HG02884 (cell line): ENCODE data around the gene WNT3A.
A peak's percentile ranks its signal among the peaks of the same experiment; 100 is the strongest.

ENCODE experiments used
- ATAC-seq: cut with Tn5 transposase; IDR thresholded peaks from one replicate; pipeline ENCODE4 v1.9.1; 2021; ENCODE audit warnings: mild to moderate bottlenecking, moderate library complexity; ENCODE audit not compliant: unreplicated experiment

Gene WNT3A

GRCh38 chr1:227999056-227999930, 7.5 kb upstream of the WNT3A start:
- ATAC-seq, result peak; percentile 83

- ATAC-seq, result no peak
Measured at GRCh38 chr1:228000416-228000815, 6.4 kb upstream of the WNT3A start.

GRCh38 chr1:228000836-228001563, 5.8 kb upstream of the WNT3A start:
- ATAC-seq, result no peak

DNA sequence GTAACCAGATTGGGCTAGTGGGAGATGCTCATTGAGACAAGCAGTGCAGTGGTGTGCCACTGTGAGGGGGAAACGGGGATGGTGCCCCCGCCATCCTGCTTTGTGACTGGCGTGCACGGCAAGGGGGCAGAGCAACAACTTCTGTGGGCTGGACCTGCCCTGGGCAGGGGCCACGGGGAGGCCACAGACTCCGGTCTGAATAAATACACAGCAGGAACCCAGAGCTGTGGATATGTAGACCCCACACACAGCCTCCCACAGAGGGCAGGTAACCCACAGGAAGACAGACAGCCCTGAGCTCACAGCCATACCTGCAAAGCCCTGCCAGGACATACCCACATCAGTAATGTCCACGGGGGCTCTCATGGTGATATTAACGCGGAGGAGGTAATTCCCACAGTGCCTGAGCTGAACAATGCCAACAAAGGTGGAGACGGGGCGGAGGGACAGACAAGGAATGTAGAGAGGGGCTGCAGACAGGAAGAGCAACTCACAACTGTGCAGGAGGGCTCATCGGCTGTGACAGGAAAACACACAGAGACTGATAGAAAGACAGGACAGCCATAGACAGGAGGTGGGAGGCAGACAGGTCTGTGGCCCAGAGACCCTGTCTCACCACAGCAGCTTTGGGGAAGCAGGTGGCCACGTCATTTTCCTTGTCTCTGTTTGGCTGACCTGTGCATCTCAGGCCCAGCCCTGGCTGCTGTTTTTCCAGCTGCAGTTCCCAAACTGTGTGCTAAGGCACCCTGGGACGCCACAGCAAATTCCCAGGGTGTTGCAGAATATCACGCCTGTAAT, 4.9 kb upstream of the WNT3A start:
- ATAC-seq, result no peak

GRCh38 chr1:228002792-228003191, 4.0 kb upstream of the WNT3A start:
- no peak for ATAC-seq

DNA sequence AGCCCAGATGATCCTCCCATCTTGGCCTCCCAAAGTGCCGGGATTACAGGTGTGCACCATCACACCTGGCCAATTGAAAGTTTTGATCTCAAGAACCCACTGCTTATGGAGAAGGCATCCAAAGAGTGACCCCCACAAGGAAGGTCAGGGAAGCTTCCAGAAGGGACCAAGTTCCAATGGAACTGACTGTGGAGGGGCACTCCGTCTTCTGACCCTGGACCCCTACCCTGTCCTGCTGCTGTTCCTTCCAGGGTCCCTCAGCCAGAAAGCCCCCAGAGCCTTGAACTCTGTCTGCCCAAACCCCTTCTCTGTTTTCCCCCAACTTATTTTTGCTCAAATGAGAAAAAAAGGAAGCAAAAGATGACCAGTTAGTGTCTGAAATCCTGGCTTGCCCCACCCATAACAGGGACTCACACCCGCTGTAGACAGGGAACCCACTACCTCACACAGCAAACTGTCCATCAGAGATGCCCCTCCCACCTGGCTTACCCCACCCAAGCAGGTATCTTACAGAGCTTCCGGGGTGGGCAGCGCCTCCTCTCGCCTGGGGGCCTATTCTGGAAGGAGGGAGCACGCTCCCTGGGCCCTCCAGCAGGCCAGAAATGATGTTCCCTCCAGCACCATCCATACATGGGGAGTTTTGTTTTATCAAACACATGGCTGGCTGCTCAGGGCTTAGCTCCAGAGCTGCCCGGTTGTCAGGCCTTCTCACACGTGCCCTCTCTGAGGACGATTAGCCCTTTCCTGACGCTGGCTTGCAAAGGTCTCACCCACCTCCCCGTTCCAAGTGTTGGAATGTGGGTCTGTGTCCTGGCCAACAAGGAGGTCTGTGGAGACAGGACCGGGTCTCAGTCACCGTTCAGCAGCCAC, 3.1 kb upstream of the WNT3A start:
- no peak for ATAC-seq

- no peak for ATAC-seq
Measured at GRCh38 chr1:228004331-228004855, 2.4 kb upstream of the WNT3A start.

DNA sequence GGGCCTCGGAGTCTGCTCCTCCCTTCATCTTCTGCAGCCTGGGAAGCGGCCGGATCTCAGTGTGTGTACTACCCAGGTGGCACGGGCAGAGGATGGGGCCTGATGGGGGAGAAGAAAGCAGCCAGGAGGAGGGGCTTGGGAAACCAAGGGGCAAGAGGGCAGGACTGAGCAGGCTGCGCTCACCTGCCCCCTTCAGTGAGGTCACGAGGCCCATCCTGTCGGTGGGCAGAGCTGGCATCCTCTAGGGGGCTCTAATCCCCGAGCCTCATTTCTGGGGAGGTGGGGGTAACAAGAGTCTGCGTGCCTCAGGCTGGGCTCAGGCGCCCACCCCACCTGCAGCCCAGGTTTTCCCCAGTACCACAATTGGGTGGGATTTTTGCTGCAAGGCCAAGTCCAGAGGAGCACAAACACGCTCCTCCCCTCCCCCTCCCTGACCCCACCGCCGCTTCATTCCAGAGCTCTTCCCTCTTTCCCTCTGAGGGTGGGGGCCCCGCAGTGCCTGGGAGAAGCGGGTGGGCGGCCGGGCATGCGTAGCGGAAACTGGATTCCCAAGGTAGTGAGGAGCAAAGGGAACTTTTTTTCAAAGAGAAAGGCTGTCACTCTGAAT, 1.8 kb upstream of the WNT3A start:
- no peak for ATAC-seq

GRCh38 chr1:228005511-228006033, 1.2 kb upstream of the WNT3A start:
- no peak for ATAC-seq

- no peak for ATAC-seq
Measured at GRCh38 chr1:228006034-228006785, 588 bp upstream of the WNT3A start.

DNA sequence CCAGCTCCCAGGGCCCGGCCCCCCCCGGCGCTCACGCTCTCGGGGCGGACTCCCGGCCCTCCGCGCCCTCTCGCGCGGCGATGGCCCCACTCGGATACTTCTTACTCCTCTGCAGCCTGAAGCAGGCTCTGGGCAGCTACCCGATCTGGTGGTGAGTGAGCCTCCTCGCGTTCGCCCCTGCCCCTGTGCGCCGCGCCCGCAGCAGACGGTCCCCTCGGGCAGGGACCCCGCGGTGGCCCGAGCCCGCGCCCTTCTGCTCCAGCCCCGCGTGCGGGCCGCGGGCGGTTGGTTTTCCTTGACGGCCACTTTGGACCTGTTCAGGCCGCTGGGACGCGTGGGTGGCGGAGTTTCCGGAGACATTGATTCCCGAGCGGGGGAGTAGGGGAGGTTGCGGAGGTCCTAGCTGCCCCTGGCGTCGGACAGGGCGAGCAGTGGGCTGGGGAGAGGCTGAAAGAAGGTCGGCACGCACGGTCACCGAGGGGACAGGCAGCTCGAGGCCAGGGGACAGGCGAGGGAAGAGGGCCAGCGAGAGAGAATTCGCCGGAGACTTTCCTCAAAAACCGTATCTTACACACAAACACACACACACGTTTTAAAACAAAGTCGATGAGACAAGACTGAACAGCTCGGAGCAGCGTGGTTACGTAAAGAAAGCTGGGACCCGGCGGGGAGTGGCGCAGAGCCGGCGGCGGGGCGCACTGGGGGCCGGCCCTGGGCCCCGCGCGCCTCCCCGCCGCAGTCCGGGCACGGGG, 427 bp downstream of the WNT3A start:
- ATAC-seq, result no peak

GRCh38 chr1:228007801-228008341, 1.1 kb downstream of the WNT3A start:
- no peak for ATAC-seq

GRCh38 chr1:228008391-228009115, 1.8 kb downstream of the WNT3A start:
- no peak for ATAC-seq

- ATAC-seq, result no peak
Measured at GRCh38 chr1:228009116-228009827, 2.5 kb downstream of the WNT3A start.

DNA sequence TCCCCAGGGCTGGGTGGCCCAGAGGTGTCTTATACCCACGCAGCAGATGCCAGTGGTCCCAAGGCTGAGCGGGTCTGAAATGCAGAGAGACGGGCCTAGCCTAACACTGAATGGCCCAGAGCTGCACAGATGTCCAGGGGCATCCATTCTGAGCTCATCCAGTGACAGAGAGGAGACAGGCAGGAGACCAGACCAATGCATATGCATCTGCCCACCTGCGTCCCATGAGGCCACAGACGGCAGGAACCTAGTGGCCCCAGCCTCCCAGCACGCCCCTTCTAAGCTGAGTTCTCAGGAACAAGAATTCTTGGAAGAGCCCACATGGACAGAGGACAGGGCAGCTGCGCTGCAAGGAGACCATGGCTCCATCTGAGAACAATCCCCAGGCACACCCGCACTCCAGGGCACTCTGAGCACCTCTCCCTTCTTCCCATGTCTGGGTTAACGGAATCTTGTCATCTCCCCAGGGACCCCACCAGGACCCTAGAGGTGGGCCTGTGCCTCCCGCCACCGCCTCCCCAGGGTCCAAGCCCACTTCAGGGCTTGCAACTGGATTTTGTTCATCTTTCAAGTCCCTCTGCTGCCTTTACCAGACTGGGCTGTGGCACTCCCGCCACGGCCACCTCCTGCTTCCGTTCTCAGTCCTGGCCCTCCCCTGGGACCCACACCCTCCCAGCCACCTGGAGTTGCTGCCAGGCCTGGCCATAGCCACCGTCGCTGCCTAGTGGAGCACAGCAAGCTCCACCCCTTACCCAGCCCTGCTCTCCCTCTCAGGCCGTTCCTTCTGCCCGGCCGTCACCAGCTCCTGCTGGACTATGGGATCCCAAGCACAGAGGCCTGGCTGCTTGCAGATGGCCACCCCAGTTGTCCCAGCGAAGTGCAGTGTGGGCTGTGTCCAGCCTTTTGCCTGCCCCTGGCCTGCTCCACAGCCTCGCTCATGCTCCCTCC, 3.3 kb downstream of the WNT3A start:
- no peak for ATAC-seq
